HG02623 (cell line): ENCODE data around the gene PPIL1.

Experiments
- ATAC-seq: cut with Tn5 transposase; IDR thresholded peaks from one replicate; pipeline ENCODE4 v1.9.1; 2021; ENCODE audit warnings: moderate library complexity; ENCODE audit not compliant: unreplicated experiment

The PPIL1 gene

GRCh38 chr6:36888654-36889481 is 14.3 kb upstream of the PPIL1 start:
- ATAC-seq = no peak

GRCh38 chr6:36888115-36888643 is 13.6 kb upstream of the PPIL1 start:
- no peak for ATAC-seq

GRCh38 chr6:36886950-36887618 is 12.5 kb upstream of the PPIL1 start:
- no peak for ATAC-seq

DNA sequence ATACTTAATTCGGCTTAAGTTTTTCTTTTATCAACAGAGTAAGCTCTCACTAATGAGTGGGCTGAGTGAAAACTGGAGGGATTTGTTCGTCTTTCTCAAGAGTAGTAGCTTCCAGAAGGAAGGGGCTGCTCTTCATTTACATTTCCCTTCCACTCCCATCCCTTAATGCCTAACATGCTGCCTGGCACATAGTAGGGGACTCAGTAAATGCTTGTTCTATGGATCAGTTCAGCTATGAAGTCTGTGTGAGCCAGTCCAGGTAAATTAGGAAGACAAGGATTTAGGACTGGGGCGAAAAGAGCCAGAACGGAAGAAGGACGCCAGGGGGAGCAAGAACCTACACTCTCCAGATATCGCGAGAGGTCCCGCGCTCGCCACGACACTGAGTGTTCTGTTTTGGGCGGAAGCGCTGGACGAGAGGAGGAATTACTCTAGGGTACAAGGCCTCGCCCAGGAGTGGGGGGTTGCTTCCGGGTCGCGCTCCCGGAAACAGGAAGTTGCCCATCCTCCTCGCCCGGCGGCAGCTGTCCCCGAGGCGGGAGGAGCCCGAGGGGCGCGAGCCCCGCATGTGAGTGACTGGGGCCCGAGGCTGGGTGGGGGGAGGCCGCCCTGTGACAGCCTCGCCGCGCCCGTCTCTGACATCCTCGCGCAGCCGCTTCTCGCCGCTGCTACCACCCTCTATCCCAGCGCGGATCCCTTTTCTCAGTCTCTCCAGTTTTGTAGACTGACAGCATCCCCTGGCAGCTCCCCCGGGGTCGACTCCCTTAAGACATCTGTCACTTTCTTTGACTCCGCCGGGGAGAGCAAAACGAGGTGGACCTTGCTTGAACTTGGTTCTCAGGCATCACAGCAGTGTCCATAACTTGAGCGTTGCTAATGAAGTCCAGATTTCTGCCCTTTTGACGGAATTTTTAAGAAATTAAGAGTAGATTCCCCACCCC is 11.1 kb upstream of the PPIL1 start, which contains the start of gene C6orf89:
Gene C6orf89, plus strand, starts transcription at position 492 of the 941 bp plus-strand sequence. CDS start 13,493 bp downstream, outside the sequence.
- peak; percentile 92 for ATAC-seq

- no peak for ATAC-seq
Observed at GRCh38 chr6:36884610-36885009, 10.0 kb upstream of the PPIL1 start.

- ATAC-seq = no peak
Observed at GRCh38 chr6:36875250-36875633, 639 bp upstream of the PPIL1 start.

DNA sequence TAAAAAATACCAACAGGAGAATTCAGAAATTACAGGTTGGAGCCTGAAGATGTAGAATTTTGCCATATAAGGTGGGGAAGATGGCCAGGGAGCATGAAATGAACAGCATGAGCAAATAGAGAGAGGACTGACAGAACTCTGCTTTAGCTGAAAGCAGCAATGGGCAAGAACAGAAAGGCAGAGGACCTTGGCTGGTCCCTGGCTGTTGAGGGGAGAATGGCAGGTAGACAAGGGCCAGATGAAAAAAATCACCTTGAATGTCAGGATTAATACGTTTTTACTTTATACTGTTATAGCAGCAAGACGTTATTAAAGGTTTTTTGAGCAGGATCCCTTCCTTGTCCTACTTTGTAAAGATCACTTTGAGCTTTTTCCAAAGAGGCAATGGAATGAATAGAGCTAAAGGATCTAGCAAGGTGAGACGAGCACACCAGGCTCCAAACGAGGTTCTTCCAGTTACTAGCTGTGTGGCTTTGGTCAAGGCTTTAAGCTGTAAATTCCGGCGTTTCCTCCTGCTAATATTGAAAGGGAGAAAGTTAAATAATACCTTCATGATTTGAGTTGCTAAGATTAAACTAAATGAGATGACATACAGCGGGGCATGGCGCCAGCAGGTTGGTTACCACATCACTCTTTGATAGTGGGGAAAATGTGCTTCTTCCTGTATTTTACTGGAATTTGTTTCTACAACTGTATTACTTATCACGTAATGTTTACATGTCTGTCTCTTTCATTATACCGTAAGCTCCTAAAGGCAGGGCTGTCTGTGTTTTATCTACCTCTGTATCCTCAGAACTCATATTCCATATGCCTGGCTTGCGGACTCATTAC is 776 bp downstream of the PPIL1 start:
- no peak for ATAC-seq

- ATAC-seq = no peak
Observed at GRCh38 chr6:36873115-36873514, 1.5 kb downstream of the PPIL1 start.

GRCh38 chr6:36871686-36872085 is 2.9 kb downstream of the PPIL1 start:
- ATAC-seq = no peak

DNA sequence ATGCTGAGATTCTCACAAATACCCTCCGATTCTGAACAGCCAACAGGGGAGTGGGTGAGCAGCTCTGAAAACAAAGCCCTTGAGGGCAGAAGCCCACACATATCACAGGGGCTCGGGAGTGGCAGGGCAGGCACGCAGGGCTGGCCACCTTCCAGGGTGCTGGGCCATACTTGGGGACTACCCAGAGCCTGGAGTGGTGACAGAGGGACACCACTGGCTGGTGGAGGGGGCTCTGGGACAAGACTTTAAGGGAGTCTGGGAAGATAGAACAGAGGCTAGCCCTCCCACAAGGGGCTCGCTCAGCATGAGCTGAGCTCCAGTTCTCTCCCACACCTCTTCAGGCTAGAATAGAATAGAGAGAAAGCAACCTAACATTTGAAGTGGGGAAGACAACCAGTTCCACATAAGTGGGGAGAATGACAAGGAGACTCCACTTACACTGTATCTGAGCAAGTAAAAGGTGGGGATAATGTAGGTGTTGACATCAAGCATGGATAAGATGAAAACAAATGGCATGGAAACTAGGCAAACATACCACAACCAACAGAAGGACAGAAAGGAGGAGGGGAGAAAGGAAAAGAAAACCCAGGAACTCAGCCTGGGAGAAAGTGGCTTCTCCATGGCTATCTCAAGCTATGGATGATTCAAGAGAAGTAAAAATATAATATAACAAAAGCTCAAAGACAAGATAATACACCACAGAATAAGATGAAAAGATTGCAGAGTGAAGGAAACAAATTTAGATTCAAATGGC is 7.0 kb downstream of the PPIL1 start:
- ATAC-seq = no peak

DNA sequence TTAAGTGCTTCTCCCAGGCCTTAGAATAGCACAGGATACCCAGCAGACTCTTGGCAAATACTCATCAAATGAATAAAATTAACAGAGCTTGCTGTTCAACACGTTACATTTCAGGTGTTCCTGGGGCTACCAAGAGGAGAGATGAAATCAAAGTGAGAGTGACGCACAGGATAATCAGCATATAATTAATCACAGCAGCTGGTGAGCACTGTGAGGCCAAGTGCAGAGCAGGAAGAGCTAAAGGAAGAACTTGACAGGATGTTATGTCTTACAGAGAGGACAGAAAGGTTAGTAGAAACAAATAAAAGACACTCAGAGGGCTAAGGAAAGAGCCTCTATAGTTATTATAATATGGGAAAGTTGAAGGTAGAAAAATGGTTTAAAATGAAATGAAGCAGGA is 8.8 kb downstream of the PPIL1 start:
- ATAC-seq = no peak

DNA sequence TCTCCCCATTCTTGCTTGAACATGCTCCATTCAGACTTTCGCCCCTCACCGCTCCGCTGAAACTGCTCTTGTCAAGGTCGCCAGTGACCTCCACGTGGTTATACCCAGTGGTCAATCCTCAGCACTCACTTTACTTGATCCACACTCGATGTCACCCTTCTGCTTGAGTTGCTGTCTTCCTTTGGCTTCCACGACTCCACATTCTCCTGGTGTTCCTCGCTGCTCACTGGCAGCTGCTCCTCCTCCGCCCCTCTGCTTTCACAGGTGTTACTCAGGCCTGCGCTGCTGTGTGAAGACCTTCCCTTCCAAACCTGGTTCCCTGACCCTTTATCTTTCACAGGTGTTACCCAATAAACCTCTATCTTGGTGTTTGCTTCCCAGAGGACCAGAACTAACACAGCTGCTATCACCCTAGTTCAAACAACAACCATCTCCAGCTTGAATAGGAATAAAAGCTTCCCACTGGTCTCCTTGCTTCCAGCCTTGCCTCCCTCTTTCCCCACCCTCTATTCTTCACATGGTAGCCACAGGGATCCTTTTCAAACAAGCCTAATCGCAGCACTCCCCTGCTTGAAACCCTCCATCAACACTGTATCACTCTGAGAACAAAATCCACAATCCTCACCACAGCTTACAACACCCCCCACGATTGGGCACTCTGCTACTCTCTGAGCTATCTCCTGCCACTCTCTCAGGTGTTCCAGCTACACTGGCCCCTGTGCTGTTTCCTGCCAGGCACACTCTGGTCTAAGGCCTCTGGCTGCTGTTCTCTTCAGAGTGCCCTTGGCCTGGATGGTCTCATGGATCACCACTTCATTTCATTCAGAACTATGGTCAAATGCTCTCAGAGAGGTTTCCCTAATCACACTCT is 10.7 kb downstream of the PPIL1 start:
- no peak for ATAC-seq

- ATAC-seq = no peak
Observed at GRCh38 chr6:36862848-36863382, 11.7 kb downstream of the PPIL1 start.

- no peak for ATAC-seq
Observed at GRCh38 chr6:36862164-36862847, 12.3 kb downstream of the PPIL1 start.

GRCh38 chr6:36860126-36860525 is 14.5 kb downstream of the PPIL1 start:
- no peak for ATAC-seq

- no peak for ATAC-seq
Observed at GRCh38 chr6:36858407-36858981, 16.1 kb downstream of the PPIL1 start.

DNA sequence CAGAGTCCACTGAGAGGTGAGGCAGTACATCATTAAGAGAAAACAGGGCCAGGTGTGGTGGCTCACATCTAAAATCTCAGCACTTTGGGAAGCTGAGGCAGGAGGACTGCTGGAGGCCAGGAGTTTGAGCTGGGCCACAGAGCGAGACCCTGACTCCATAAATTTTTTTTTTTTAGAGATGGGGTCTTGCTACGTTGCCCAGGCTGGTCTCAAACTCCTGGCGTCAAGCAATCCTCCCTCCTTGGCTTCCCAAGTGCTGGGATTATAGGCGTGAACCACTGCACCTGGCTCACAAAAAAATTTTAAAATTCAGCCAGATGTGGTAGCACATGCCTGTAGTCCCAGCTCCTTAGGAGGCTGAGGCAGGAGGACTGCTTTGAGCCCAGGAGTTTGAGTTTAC is 17.3 kb downstream of the PPIL1 start:
- ATAC-seq = no peak
